HAP-1 (cell line): ENCODE measurements around the gene COL28A1.

Experiments used
- DNase-seq, 2 experiments: peaks; one replicate each; pipeline ENCODE4 v3.0.0-alpha.2; 2016 to 2020; ENCODE audit warnings: low spot score in 2 of 2
- H3K27me3 ChIP-seq: fragments of 250-450 bp; sonication (Bioruptor Pico); 2 replicates; pipeline ENCODE4 v1.5.1; 2020; ENCODE audit warnings: low read depth, mild to moderate bottlenecking, moderate library complexity
- H3K36me3 ChIP-seq: fragments of 250-450 bp; sonication (Bioruptor Pico); replicated peaks from 2 replicates; pipeline ENCODE4 v1.5.1; 2020; ENCODE audit warnings: mild to moderate bottlenecking
- H3K4me1 ChIP-seq: fragments of 250-450 bp; sonication (Bioruptor Pico); 2 replicates; pipeline ENCODE4 v1.5.1; 2020; ENCODE audit warnings: mild to moderate bottlenecking
- H3K4me3 ChIP-seq: fragments of 250-450 bp; sonication (Bioruptor Pico); 2 replicates; pipeline ENCODE4 v1.5.1; 2020; ENCODE audit warnings: mild to moderate bottlenecking, moderate library complexity
- H3K9me3 ChIP-seq: fragments of 250-450 bp; sonication (Bioruptor Pico); 2 replicates; pipeline ENCODE4 v1.5.1; 2020; ENCODE audit warnings: mild to moderate bottlenecking, moderate library complexity
- in situ Hi-C: fragments of 300-500 bp; cut with MboI; formaldehyde crosslinking; loops from 3 replicates; pipeline ENCODE4 v1.14.3; 2020; ENCODE audit warnings: low sequenced_read_pairs, inconsistent platforms, mixed read lengths

COL28A1 gene

DNA sequence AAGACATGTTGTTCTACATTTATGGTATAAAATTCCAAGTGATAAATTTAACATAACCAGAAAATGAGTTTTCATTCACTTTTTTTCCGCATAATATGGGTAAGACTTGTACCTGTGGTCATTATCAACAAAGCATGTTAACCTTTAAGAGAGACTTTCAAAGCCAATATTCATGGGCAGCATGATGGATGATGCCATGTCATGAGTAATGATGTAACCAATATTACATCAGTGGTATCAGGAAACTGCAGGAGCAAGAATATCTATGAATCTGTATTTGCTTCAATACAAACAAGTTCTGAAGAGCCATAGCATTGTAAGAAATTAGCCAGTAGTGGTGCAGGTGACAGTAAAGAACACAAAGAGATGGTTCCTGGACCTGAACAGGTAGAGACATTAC is 226.5 kb downstream of the COL28A1 start:
- in situ Hi-C loops: no loop called here
- H3K9me3 ChIP-seq: no peaks in the 10 kb centered on the region
- H3K36me3 ChIP-seq: no peaks in the 10 kb centered on the region
- no peaks in the 10 kb centered on the region for H3K4me1 ChIP-seq
- no peak overlapping the region for H3K4me3 ChIP-seq
- DNase-seq: no peak
- H3K27me3 ChIP-seq: no peaks in the 10 kb centered on the region
